WERI-Rb-1 (cell line): ENCODE measurements around the gene MIPEP.

Source experiments
- DNase-seq: peaks from one replicate; pipeline ENCODE4 v3.0.0-alpha.2; 2020
- H3K27ac ChIP-seq: fragments of 250-450 bp; sonication (Bioruptor Pico); 2 replicates; pipeline ENCODE4 v1.5.1; 2020; ENCODE audit warnings: mild to moderate bottlenecking, moderate library complexity
- H3K27me3 ChIP-seq: fragments of 250-450 bp; sonication (Bioruptor Pico); 2 replicates; pipeline ENCODE4 v1.5.1; 2021; ENCODE audit warnings: mild to moderate bottlenecking, low read depth, moderate library complexity; ENCODE audit not compliant: insufficient read depth, severe bottlenecking
- H3K36me3 ChIP-seq: fragments of 250-450 bp; sonication (Bioruptor Pico); 2 replicates; pipeline ENCODE4 v1.5.1; 2020; ENCODE audit warnings: mild to moderate bottlenecking, moderate library complexity
- H3K4me3 ChIP-seq: 2 replicates; pipeline ENCODE4 v1.5.1; 2011; ENCODE audit warnings: low read depth, mild to moderate bottlenecking, control low read depth, low read length
- H3K9me3 ChIP-seq: fragments of 250-450 bp; sonication (Bioruptor Pico); 2 replicates; pipeline ENCODE4 v1.5.1; 2021; ENCODE audit warnings: mild to moderate bottlenecking, moderate library complexity; ENCODE audit not compliant: severe bottlenecking
- TF ChIP-seq, protein P1 (sequence below): IDR thresholded peaks from 2 replicates; pipeline ENCODE4 v1.5.1; 2011; ENCODE audit warnings: low read depth, mild to moderate bottlenecking, control low read depth, inconsistent platforms, low read length

The MIPEP gene

DNA sequence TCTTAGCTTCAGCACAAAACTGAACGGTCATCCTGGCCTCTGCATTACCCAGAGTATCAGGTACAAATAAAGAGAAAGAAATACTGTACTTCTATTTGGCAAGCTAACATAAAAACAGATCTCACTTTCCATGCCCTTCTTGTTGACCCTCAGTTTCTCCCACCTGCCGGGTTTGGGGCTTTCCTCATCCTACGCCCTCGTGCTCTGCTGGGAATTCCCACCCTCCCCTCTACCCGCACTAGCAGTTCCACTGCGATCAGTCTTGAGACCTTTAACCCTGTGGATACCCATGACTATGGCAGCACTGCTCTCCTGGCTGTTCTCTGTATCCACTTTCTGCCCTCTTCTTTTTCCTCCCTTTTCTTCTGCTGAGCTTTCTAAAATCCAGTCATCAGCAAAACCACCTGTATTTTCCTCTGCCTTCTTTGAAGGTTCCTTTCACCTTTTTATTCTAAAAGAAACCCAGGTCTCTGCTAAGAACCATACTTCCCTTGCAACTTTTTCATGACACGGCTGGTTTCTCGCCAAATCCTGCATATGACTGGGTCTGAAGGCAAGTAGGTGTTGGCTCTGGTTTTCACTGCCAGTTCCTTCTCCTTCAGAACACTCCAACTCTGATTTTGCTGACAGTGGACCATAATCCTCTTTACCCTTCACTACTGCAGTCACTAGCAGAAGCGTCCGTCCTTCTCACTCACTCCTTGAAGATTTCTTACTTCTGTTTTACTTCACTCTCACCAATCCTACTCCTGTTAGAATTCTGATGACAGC is 99.4 kb downstream of the MIPEP start:
- TF ChIP-seq, protein P1, sequence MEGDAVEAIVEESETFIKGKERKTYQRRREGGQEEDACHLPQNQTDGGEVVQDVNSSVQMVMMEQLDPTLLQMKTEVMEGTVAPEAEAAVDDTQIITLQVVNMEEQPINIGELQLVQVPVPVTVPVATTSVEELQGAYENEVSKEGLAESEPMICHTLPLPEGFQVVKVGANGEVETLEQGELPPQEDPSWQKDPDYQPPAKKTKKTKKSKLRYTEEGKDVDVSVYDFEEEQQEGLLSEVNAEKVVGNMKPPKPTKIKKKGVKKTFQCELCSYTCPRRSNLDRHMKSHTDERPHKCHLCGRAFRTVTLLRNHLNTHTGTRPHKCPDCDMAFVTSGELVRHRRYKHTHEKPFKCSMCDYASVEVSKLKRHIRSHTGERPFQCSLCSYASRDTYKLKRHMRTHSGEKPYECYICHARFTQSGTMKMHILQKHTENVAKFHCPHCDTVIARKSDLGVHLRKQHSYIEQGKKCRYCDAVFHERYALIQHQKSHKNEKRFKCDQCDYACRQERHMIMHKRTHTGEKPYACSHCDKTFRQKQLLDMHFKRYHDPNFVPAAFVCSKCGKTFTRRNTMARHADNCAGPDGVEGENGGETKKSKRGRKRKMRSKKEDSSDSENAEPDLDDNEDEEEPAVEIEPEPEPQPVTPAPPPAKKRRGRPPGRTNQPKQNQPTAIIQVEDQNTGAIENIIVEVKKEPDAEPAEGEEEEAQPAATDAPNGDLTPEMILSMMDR: no peak

DNA sequence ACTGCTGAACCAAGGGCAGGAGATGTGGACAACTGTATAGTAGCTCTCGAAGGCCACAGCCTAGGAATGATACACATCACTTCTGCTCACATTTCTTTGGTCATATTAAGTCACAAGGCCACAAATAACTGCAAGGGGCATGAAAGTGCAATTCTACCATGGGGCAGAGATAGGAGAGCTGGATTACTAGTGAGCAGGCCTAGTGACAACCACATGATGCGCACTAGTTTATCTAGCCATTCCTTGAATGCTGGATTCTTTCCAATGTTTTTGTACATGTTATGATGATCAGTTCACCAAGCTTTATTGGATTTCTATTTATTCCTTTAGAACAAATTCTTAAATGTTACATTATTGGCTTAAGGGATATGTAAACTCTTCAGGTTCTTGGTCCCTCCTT is 100.7 kb downstream of the MIPEP start:
- no peaks in the 10 kb centered on the region for H3K27me3 ChIP-seq
- H3K4me3 ChIP-seq: no peak overlapping the region
- no peak overlapping the region for H3K27ac ChIP-seq
- TF ChIP-seq, protein P1: no peak
- no peak for DNase-seq
- H3K36me3 ChIP-seq: no peaks in the 10 kb centered on the region
- peaks cover 4% of the 10 kb centered on the region for H3K9me3 ChIP-seq

More for the DNA sequence above, 99.4 kb downstream of the MIPEP start:
- Histone ChIP-seq H3K4me3 (no peak overlapping the region), H3K27me3 (no peaks in the 10 kb centered on the region), H3K36me3 (no peaks in the 10 kb centered on the region), H3K27ac (no peak overlapping the region), H3K9me3 (no peaks in the 10 kb centered on the region)
- no peak for DNase-seq

DNA sequence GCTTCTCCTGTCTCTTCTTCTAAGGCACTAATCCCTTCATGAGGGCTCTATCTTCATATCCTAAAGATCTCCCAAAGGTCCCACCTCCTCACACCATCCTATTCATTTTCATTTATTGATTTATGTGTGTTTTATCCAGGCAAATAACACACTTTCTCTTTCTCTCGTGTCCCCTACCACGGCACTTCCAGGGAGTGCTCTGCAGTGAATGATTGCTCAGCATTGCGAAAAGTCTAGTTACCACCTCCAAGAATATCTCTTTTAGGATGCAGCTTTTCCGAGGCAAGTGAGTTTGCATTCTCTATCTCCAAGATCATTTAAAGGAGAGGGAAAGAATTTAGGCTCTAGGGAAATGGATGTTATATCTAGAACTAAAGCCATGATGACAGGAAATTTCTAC is 101.7 kb downstream of the MIPEP start:
- Histone ChIP-seq H3K36me3 (no peaks in the 10 kb centered on the region), H3K27ac (no peak overlapping the region), H3K27me3 (no peaks in the 10 kb centered on the region), H3K4me3 (no peak overlapping the region), H3K9me3 (peaks cover 4% of the 10 kb centered on the region)
- DNase-seq: no peak
- TF ChIP-seq, protein P1: no peak

DNA sequence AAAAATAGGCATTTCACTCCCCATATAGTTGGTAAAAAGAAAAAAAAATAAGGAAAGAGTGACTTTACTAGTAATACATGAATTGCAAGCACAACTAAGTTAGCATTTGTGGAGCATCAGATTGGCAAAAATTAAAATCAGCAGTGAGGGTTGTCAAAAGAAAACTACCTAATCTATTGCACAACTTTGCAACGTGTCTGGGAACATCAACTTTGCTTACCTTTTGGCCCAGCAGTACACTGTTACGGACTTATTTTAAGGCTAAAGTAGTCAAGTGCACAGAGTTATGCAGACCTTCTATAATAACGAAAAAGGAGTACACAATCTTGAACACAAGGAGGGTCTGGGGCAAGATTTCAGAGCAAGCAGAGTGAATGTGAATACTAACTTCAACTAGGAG is 102.6 kb downstream of the MIPEP start:
- peaks cover 4% of the 10 kb centered on the region for H3K9me3 ChIP-seq
- no peaks in the 10 kb centered on the region for H3K36me3 ChIP-seq
- no peak overlapping the region for H3K4me3 ChIP-seq
- no peaks in the 10 kb centered on the region for H3K27me3 ChIP-seq
- H3K27ac ChIP-seq: no peak overlapping the region
- TF ChIP-seq, protein P1: no peak
- no peak for DNase-seq

DNA sequence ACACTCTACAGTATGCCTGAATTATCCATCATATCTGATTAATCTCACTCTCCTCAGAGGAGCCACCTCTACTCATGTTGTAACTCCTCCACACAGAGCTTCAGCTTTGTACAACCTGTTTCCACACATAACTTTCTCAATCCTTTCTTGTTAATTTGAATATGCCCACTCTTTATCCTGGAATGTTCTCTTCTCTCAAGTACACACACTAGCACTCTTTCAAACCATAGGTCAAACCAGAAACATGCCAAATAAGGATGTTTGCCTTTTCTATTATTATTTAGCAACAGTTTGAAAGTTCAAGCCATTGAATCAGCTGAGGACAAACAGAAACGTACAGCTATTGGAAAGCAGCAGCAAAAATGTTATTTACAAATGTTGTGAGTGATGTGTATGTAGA is 110.3 kb downstream of the MIPEP start:
- peak overlapping the region; percentile 33; the same call in 1 of the 2 replicates for H3K27ac ChIP-seq
- H3K27me3 ChIP-seq: no peaks in the 10 kb centered on the region
- H3K36me3 ChIP-seq: no peaks in the 10 kb centered on the region
- no peak overlapping the region for H3K4me3 ChIP-seq
- TF ChIP-seq, protein P1: no peak
- no peak for DNase-seq
- H3K9me3 ChIP-seq: peaks cover 23% of the 10 kb centered on the region
